Hepatocyte (in vitro differentiated cells): ENCODE data around the gene SSX7.
"Not testable (repeated sequence)": the region's sequence is repeated elsewhere in the genome, so short reads cannot be mapped to it uniquely, and the experiment has no call there.

Experiments used
- CTCF ChIP-seq: fragments of 200-600 bp; sonication (generic); IDR thresholded peaks from 2 replicates; pipeline ENCODE4 v1.5.1; 2016; ENCODE audit warnings: antibody characterized with exemption, mild to moderate bottlenecking; ENCODE audit not compliant: poor library complexity
- EZH2 ChIP-seq: fragments of 200-600 bp; sonication (generic); IDR thresholded peaks from 2 replicates; pipeline ENCODE4 v1.6.1; 2016; ENCODE audit warnings: antibody characterized with exemption, mild to moderate bottlenecking, borderline replicate concordance
- EZH2phosphoT487 ChIP-seq: fragments of 200-600 bp; sonication (generic); IDR thresholded peaks from one replicate; pipeline ENCODE4 v1.6.1; 2018; ENCODE audit warnings: antibody characterized with exemption, mild to moderate bottlenecking, low read depth, moderate library complexity; ENCODE audit not compliant: unreplicated experiment, severe bottlenecking

DNA sequence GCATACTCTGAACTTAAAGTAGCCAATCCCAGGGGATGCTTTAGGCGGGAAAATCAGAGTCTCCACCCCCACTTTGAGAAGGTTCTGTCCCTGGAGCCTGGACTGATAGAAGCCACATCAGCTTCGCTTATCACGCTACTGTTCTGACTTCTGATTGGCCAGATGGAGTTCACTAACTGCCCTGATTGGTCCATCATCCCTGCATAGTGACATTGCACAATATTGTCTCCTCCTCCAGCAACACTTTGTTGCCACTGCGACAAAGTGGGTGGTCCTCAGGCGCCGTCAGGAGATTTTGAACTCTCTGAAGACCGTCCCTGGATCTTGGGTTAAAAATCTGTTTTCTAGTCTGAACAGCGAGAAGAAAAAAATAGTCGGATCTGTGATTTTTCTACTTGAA is at the start of gene SSX7:
- TF ChIP-seq CTCF, EZH2, EZH2phosphoT487: not testable (repeated sequence)
